HepG2 (cell line): Measurements from ENCODE around the gene HDLBP. TPM values are rescaled to one million over a fixed set of nuclear protein-coding genes. Genes with fewer than 3 reads are reported as not detected.
A peak's percentile ranks its signal among the peaks of the same experiment; 100 is the strongest.

Experiments
- BRF2 ChIP-seq: sonication (generic); formaldehyde crosslinking; IDR thresholded peaks from 2 replicates; pipeline ENCODE4 v1.8.1; 2022; ENCODE audit warnings: mild to moderate bottlenecking, missing genetic modification reagents
- GATA4 ChIP-seq: sonication (generic); IDR thresholded peaks from 2 replicates; pipeline ENCODE4 v1.6.1; 2016; ENCODE audit warnings: antibody characterized with exemption, low read depth, borderline replicate concordance
- GPBP1L1 ChIP-seq: sonication (generic); formaldehyde crosslinking; IDR thresholded peaks from 2 replicates; pipeline ENCODE4 v1.5.0; 2020; ENCODE audit warnings: mild to moderate bottlenecking, missing genetic modification reagents
- GRHL1 ChIP-seq: sonication (generic); formaldehyde crosslinking; conservative IDR thresholded peaks from 2 replicates; pipeline ENCODE4 v1.8.0; 2022; ENCODE audit warnings: missing genetic modification reagents
- GTF2F1 ChIP-seq: fragments of 150-350 bp; IDR thresholded peaks from 2 replicates; pipeline ENCODE4 v1.6.1; 2014; ENCODE audit warnings: low read length
- HNRNPL ChIP-seq: fragments of 200-400 bp; formaldehyde crosslinking; IDR thresholded peaks from 2 replicates; pipeline ENCODE4 v1.6.1; 2017; ENCODE audit warnings: mild to moderate bottlenecking, low read depth, low read length
- KLF15 ChIP-seq: sonication (generic); formaldehyde crosslinking; IDR thresholded peaks from 2 replicates; pipeline ENCODE4 v1.8.1; 2023; ENCODE audit warnings: borderline replicate concordance, mild to moderate bottlenecking, inconsistent platforms, missing genetic modification reagents, mixed read lengths
- KLF16 ChIP-seq, 2 experiments: sonication (generic) in 1 of 2; formaldehyde crosslinking in 1 of 2; IDR thresholded peaks; 2 replicates each; pipeline versions ENCODE4 v1.6.1 to v1.8.0; 2016 to 2023; ENCODE audit warnings: missing genetic modification reagents in 2 of 2, missing compliant biosample characterization in 1 of 2
- NPAS2 ChIP-seq: sonication (generic); formaldehyde crosslinking; IDR thresholded peaks from 2 replicates; pipeline ENCODE4 v1.8.0; 2022; ENCODE audit warnings: mild to moderate bottlenecking, missing genetic modification reagents, borderline replicate concordance
- NR3C1 ChIP-seq: sonication (generic); formaldehyde crosslinking; IDR thresholded peaks from 2 replicates; pipeline ENCODE4 v1.4.0; 2020; ENCODE audit warnings: missing genetic modification reagents
- PCBP1 ChIP-seq: fragments of 200-400 bp; formaldehyde crosslinking; IDR thresholded peaks from 2 replicates; pipeline ENCODE4 v1.6.1; 2017; ENCODE audit warnings: mild to moderate bottlenecking, low read depth, low read length, borderline replicate concordance
- RERE ChIP-seq: IDR thresholded peaks from 2 replicates; pipeline ENCODE4 v1.6.1; 2016; ENCODE audit warnings: low read depth, missing genetic modification reagents, missing compliant biosample characterization
- SMAD9 ChIP-seq: sonication (generic); formaldehyde crosslinking; IDR thresholded peaks from 2 replicates; pipeline ENCODE4 v1.5.1; 2020; ENCODE audit warnings: mild to moderate bottlenecking, missing genetic modification reagents
- SRSF9 ChIP-seq: fragments of 200-400 bp; formaldehyde crosslinking; IDR thresholded peaks from 2 replicates; pipeline ENCODE4 v1.6.1; 2018; ENCODE audit warnings: borderline replicate concordance, mild to moderate bottlenecking, low read depth, low read length; ENCODE audit not compliant: insufficient read depth, poor library complexity, severe bottlenecking
- TAF15 ChIP-seq: fragments of 200-400 bp; formaldehyde crosslinking; IDR thresholded peaks from one replicate; pipeline ENCODE4 v1.6.1; 2018; ENCODE audit warnings: mild to moderate bottlenecking, low read depth, low read length; ENCODE audit not compliant: poor library complexity, severe bottlenecking
- TGIF2 ChIP-seq: IDR thresholded peaks from 2 replicates; pipeline ENCODE4 v1.6.1; 2016; ENCODE audit warnings: control low read depth, missing compliant biosample characterization
- ZBTB20 ChIP-seq: sonication (generic); formaldehyde crosslinking; IDR thresholded peaks from 2 replicates; pipeline ENCODE4 v1.8.1; 2023; ENCODE audit warnings: missing genetic modification reagents, low read depth, mild to moderate bottlenecking, borderline replicate concordance
- ZBTB8A ChIP-seq: sonication (generic); formaldehyde crosslinking; IDR thresholded peaks from 2 replicates; pipeline ENCODE4 v1.4.0; 2020; ENCODE audit warnings: mild to moderate bottlenecking, low read depth, missing genetic modification reagents, borderline replicate concordance
- ZNF33A ChIP-seq: sonication (generic); formaldehyde crosslinking; IDR thresholded peaks from 2 replicates; pipeline ENCODE4 v1.5.1; 2020; ENCODE audit warnings: missing genetic modification reagents, mild to moderate bottlenecking, moderate library complexity, borderline replicate concordance
- ZNF850 ChIP-seq: sonication (generic); formaldehyde crosslinking; conservative IDR thresholded peaks from 2 replicates; pipeline ENCODE4 v1.9.0; 2021; ENCODE audit warnings: mild to moderate bottlenecking, missing genetic modification reagents
- polyA plus RNA-seq, 8 experiments: library from polyadenylated mRNA; depleted of rRNA in 3 of 8; stranded (reverse) in 7 of 8; unstranded in 1 of 8; fragments of >200 nt; fragmentation: Illumina TruSeq in 4 of 8; extraction: Trizol in 4 of 8; gene quantifications; 2 replicates each; pipeline versions ENCODE4 v1.2.1 to v1.2.3, GENCODE V29; 2011 to 2016; ENCODE audit warnings: low read depth in 4 of 8, missing spikeins in 1 of 8, mixed read lengths in 1 of 8; ENCODE audit not compliant: insufficient read depth in 1 of 8
- total RNA-seq, 5 experiments: library from RNA; depleted of rRNA; stranded (reverse); fragments of >200 nt; fragmentation: Illumina TruSeq; extraction: Trizol; gene quantifications; 2 replicates each; pipeline ENCODE4 v1.2.3, GENCODE V29; 2016; ENCODE audit warnings: low read depth in 1 of 5

Gene HDLBP
- total and polyA plus RNA-seq, 2 of the 13 experiments (the other 11 are each of a cell fraction or from before 2014, with no cell fraction given): 464 to 707 TPM

- TF ChIP-seq BRF2 (CRISPR knock-in tag): no peak; the same call in 1 of the 2 replicates
- TF ChIP-seq NPAS2 (CRISPR knock-in tag): no peak
- TF ChIP-seq KLF16 (CRISPR knock-in tag; IDR thresholded peaks at IDR 0.05): 0 out of 4 replicates have a peak, but pooled peaks of 1 of the 2 experiments have one; percentile 15
- TF ChIP-seq KLF15: no peak
- peak; percentile 72; the same call in 1 of the 2 replicates for TF ChIP-seq HNRNPL
- TF ChIP-seq ZBTB8A (CRISPR knock-in tag): no peak
- TF ChIP-seq TGIF2 (CRISPR knock-in tag): peak; percentile 80
- no peak for TF ChIP-seq GRHL1 (CRISPR knock-in tag)
- no peak for TF ChIP-seq SRSF9
- TF ChIP-seq GPBP1L1 (CRISPR knock-in tag): no peak
- TF ChIP-seq NR3C1: no peak
- TF ChIP-seq SMAD9 (CRISPR knock-in tag): no peak
- no peak for TF ChIP-seq ZBTB20 (CRISPR knock-in tag)
- no peak for TF ChIP-seq GATA4
- TF ChIP-seq ZNF850: no peak
- TF ChIP-seq PCBP1: no peak
- no peak for TF ChIP-seq ZNF33A
- TF ChIP-seq TAF15: no peak
- no peak for TF ChIP-seq GTF2F1
- no peak for TF ChIP-seq RERE (CRISPR knock-in tag)
Measured at GRCh38 chr2:241271706-241272302, 43.7 kb downstream of the HDLBP start (continued).
